SW 1271 (cell line): ENCODE measurements around the gene PDYN.
"Not testable (repeated sequence)": the region's sequence is repeated elsewhere in the genome, so short reads cannot be mapped to it uniquely, and the experiment has no call there.

ENCODE experiments used
- DNase-seq, 2 experiments: peaks; one replicate each; lab custom pipeline; 2025; lab: John Stamatoyannopoulos, UW

Gene PDYN

DNA sequence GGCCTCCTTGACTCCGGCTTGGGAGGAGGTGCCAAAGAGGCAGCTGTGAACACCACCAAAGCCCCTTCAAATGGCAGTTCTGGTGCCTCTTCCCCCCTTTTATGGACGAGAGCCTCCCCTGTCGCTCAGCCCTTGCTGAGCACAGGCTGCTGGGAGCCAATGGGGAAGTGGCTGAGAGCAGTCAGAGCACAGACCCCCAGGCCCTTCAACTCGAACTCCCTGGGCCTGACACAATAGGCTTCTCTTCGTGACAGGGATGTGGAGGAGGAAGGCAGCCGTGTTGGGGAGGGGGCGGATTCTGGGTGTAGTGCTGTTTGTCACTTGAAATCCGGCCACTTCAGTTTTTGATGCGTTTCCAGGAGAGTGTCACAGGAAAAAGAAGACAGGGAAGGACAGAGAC is at the start of gene PDYN:
Gene PDYN, minus strand, starts transcription at position 73 of the 400 bp plus-strand sequence. CDS start 10,974 bp downstream, outside the sequence.
- no peak for DNase-seq

DNA sequence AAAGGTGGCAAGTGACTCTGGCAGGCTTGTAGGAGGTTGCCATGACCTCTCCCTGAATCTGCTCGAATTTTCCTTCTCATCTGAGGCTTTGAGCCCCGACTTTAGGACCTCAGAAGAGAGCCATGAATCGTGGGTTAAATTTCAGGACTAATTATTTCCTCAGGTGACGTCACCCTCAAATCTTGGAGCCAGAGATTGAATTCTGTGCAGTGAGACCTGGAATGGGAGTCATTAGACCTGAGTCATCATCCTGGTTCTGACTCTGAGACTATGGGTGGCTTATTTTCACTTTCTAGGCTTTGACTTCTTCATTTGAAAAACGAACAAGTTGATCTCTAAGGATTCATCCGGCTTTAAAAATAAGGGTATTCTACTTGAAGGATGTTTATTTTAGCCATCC is 48.5 kb upstream of the PDYN start:
- DNase-seq = no peak

DNA sequence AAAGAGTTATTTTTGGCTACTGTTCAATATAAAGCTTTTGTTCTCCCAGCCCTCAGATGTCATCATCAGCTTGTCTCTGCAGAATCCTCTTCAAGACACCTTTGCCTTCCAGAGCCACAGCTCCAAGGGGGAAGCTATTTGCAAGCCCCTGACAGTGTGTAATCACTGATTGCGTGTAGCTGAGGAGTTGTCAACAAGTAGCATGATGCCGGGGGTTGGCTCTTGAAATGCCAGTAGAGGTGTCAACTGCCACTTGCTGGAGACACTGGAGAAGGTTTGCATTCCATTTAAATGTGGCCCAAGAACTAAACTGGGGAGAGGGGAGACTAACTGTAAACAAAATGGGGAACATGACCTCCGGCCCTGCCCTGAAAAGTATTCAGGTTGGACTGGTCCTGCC is 44.3 kb upstream of the PDYN start:
- no peak for DNase-seq

DNA sequence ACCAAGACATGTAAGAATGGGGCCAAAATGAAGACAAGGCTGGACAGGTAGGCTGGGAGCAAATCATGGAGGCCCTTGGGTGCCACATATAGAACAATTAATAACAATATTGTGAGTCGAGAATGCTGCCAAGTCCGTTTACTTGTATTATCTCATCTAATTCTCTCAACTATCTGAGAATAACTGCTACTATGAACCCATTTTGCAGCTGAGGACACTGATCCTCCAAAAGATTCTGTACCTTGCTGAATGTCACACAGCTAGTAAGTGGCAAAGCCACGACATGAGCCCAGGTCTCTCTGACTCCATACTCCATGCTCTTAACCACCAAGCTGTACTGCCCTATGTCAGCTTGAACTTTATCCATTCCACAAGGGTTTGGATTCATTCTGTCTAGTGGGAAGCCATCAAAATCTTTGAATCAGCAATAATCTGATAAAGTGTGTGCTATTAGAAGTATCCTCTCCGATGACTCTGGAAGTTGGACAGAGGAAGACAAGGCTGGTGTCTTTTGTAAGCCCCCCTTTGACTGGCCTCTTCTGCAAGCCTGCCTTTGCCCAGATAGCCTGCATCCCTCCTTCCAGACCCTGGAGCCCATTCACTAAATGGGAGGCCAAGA is 43.5 kb upstream of the PDYN start:
- no peak for DNase-seq

DNA sequence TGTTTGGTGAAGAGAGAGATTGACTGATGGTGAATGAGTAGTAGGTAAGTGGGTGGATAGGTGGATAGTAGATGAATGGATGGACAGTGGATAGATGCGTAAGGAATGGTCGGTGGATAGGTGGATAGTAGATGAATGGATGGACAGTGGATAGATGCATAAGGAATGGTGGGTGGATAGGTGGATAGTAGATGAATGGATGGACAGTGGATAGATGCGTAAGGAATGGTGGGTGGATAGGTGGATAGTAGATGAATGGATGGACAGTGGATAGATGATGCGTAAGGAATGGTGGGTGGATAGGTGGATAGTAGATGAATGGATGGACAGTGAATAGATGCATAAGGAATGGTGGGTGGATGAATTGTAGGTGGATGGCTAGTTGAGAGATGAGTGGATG is 42.5 kb upstream of the PDYN start:
- not testable (repeated sequence) for DNase-seq

DNA sequence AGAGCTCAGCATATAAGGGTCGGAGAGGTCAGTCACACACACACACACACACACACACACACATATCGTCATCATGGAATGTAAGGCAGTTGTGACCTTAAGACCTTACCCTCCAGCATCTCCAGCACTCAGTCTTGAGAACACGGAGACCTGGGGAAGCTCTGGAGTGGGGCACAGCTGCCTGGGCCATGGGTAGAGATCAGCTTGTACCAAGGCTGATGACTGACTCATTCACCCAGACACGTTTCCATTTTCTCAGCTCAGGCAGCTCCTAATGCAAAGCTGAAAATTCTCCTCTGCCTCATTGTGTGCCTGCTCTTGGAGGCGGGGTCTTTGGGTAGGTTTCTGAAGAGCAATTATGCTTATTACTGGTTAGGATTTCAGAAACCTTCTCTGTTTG is 38.3 kb upstream of the PDYN start:
- DNase-seq = no peak

DNA sequence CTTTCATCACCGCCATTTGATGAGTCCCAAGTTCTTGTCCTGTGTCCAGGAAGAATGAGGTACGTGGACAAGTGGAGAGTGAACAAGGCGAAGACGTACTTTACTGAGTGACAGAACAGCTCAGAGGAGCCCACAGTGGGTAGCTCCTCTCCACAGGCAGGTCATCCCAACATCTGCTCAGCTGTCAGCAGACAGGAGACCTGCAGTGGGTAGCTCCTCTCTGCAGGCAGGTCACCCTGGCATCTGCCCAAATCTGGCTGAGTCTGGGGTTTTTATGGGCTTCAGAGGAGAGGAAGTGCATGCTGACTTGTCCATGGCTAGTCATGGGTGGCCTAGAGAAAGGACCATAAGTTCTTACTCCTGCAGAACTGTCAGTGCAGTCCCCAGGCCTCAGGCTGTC is 32.7 kb upstream of the PDYN start:
- DNase-seq = no peak

DNA sequence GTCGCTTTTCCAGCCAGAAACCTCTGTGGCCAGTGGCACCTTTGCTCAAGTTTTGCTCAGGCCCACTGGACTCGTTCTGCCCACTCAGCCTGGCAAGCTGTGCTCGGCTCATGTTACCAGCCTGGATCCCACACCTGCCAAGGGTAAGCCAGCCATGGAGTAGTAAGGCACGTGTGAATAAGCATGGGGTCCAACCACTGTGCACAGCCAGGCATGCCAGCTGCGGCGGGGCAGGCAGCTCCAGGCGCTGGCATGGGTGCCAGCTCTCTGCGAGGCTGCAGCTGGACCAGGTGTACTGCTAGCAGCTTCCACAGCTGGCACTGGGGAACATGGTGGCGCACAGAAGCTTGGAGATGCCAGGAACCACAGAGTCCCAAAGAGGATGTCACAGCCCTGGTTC is 32.1 kb upstream of the PDYN start:
- DNase-seq = no peak

DNA sequence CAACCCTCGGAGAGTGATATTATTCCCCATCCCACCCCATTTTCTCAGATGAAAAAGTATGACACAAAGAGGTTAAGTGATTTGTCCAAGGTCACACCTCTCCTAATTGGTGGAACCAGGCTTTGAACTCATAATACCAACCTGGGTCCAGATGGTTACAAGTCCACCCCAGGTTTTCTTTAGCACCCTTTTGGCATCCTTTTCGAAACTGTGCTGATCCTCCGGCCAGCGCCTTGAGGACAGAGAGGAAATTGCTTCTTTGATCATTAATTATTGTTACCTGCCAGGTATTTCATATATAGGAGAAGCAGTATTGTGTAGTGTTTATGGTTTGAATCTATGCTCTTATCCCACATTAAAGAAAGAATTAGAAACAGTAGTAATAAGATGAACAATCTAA is 29.3 kb upstream of the PDYN start:
- DNase-seq = no peak

DNA sequence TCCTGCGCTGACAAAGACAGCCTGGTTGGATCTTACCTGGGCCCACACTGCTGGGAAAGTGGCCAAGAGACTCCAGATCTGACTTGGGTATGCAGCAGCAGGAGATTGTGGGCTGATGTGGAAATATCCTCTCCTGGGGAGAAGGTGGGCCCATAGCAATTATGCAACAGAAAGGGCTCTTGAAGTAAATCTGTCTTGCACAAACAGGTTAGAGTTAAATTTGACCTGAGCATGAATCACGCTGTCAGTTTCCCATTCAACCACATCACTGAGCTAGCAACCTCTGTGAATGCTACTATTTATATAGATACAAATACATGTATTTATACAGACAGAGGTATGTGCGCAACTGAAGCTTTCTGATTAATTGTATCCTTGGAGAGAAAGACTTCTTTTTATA is 28.3 kb upstream of the PDYN start:
- DNase-seq = no peak

DNA sequence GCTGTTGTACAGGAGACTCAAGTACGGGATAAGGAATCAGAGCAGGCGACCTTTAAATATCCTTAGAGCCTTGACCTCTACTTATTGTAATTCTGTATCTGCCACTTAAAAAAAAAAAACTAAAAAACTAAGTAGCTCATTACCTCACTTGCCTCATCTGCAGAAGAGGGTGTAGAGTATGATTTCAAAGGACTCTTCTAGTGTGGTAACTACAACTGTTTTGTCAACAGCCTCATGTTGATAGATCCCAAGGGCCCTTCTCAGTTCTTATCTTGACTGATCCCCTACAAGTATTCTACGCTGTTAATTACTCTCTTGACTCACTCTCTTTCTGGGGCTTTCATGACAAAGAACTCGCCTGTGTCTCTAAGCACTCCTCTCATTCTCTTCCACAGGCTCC is 16.7 kb upstream of the PDYN start:
- DNase-seq = no peak

DNA sequence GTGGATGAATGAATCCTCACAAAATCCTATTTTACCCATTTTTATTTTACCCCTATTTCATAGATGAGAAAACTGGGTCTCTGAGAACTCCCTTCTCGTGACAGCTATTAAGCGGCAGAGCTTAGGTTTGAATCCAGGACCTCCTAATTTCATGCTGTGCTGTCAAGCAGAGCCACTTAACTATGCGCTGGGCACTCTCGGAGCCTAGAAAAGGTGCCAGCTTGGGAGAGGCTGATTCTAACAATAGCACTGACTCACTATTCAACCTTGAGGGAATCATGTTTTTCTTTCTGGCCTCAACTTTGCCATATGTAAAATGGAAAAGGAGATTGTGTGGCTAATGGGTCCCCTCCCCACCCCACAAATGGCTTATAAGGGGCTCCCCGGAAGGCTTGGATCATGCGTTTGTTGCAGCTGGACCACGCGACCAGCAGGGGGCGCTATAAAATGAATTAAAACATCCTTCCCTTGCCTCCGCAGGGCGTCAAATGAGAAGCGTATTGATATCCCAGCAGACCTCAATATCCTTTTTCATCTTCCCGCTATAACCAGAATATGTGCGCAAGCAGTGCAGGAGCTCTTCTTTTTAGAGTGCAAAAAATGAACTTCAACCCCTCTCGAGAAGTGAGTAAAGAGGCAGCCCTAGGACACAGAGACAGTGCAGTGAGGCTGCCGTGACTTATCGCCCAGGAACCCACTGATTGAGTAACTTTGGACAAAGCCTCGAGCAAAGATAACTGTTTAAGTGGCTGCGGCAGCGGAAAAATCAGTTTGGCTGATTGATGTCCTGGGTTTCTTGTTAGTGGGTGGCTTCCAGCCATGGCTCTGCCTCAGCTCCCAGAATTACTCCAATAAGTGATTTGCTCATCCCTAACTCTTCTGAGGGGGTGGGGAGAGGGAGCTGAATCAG is 12.8 kb upstream of the PDYN start:
- DNase-seq = peak in 1 of 2 experiments; percentile 34

DNA sequence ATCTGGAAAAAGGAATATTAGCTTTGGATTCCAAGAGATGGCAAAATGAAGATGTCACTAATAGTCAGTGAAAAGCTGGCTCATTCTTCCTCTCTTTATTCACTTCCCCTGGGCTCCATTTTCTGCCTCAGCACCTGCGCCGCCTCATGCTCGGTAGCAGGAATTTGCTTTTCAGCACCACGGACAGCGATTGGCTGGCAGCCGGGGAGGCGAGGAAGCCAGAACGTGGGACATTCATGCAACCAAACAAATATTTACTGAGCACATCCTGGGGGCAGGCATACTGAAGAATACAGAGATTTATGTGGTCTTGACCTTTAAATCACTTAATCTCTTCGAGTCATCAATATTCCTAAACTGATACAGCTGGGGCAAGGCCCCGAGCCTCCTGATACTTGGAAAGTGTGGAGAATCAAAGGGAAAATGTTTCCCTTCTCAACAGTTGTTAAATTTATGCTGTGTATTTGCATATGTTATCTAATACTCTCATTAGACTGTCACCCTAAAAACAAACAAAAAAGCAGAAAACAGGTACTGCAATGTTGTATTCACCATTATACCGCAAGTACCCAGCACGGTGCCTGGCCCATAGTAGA is 12.1 kb upstream of the PDYN start:
- DNase-seq = peak in 1 of 2 experiments; percentile 9

DNA sequence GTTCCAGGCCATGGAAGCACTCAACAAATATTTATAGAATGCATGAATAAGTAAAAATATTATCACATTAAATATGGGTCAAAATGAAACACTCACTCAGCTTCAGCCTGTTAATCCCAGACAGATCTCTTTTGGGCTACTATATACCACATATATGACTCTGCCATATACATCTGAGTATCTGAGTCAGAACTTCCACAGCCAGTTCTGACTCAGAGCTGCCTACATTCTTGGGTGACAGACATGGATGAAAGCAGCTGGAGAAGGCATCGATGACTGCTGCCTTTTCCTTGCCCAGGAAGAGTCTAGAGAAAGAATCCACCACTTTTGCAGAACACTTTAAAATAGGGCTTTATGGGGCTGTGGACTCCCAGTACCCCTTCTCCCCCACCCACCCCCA is 11.5 kb upstream of the PDYN start:
- no peak for DNase-seq

DNA sequence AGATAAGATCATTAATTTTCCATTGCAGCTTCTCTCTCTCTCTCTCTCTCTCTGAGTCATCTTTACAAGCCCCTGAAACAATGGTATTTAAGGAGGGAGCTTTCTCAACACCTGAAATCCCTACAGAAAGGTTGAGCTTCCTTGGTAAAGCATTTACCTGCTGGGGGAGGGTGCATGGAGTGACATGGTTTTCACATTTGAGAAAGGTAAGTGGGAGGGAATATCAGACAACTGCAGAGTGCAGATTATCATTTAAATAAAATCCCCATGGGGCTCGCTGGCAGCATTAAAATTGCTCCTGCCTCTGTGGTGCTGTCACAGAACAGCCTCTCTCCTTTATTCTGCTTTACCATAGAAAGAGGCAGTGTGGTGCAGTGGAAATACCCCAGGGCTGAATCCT is 10.3 kb upstream of the PDYN start:
- no peak for DNase-seq

DNA sequence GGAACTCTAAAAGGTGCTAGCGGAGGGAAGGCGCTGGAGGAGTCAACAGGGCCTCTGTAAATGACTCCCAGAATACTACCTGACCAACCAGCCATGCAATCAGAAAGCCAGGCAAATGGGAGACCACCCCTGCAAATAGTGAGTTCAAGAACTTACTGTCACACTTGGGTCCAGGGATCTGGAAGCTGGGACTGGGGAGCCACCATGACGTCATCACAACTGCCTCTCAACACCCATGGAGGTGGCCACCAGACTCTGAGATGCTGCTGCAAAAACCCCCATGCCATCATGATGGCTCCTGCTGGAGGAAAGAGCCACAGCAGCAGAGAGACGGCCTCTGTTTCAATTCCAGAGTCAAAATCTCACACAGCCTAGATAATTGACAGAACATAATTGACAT is 8.5 kb upstream of the PDYN start:
- no peak for DNase-seq

DNA sequence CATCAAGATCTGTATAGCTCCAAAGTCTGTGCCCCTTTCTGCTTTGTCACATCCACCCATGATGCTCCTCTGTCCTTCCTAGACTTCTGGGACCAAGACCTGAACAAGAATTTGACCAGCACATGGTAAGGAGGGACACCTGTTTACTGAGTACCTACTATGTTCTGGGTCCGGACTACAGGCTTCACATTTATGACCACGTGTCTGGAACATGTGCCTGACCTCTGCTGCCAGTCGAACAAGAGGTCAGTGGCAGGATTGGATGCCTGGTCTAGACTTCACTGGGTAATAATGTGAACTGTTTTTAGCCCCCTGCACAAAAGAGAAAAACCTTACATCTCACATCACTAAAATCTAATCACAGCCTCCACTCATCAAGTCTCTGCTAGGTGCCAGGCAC is 7.3 kb upstream of the PDYN start:
- no peak for DNase-seq

DNA sequence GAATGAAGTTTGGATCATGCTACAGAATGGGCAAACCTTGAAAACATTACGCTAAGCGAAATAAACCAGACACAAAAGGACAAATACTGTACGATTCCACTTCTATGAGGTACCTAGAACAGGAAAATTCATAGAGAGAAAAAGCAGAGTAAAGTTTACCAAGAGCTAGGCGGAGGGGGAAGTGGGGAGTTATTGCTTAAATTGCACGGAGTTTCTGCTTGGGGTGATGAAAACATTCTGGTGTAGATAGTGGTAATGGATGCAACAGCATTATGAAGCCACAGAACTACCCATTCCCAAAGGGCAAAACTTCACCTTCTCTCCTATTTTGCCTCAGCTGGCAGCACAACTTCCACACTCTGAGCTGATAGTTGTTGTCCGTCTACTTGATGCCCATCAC is 6.4 kb upstream of the PDYN start:
- no peak for DNase-seq

DNA sequence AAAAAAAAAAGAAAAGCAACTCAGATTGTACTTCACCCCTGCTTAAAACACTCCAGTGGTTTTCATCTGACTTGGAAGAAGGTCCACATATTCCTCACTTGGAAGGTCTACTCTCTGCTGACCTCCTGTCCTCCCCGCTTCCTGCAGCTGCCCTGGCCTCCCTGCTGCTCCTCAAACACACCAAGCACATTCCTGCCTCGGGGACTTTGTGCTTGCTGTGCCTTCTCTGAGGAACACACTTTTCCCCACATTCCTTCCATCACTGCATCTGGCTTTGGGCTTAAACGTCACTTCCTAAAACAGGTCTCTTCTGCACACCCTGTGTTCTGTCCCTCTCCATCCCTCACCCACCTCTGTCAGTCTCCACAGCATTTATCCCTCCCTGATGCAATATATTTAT is 4.9 kb upstream of the PDYN start:
- DNase-seq = no peak

DNA sequence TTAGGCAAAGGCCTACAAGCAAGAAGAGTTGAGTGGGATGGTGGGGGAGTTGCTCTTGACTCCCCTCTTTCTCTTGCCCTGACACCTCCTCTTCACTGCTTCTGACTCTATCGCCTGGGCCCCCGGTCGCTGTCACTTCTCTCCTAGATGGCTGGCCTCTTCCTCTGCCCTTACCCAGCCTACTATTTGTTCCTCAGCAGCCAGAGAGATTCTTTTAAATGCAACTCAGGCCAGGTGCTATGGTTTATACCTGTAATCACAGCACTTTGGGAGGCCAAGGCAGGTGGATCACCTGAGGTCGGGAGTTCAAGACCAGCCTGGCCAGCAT is 4.3 kb upstream of the PDYN start:
- no peak for DNase-seq

DNA sequence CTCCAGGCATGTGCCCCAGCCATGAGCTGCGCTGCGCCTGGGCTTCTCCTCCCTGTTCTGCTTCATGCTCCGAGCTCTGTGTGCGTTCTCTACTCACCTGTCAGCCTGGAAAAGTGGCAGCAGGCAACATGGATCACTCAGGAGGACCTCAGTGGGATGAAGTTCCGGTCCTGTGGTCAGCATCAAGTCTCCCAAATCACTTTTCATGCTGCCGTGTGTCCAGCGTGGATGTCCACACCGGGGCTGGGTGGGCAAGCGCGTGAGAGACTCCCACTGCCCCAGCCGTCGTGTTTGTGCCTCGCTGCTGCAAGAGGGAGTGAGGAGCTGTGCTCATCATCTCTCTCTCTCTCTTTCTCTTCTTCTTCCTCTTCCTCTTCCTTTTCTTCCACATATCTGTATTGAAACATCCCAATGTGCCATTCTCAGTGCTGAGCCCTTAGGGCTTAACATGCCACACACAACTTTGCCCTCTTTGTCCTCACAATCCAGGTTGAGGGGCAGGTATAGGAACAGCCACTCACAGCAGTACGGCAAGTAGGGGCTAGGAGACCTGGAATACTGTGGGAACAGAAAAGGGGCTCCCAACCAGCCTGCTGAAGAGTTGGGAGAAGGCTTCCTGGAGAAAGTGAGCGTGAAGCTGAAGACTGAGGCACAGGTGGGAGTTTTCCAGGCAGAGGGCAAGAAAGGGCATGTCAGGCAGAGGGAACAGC is 3.8 kb upstream of the PDYN start:
- DNase-seq = no peak

DNA sequence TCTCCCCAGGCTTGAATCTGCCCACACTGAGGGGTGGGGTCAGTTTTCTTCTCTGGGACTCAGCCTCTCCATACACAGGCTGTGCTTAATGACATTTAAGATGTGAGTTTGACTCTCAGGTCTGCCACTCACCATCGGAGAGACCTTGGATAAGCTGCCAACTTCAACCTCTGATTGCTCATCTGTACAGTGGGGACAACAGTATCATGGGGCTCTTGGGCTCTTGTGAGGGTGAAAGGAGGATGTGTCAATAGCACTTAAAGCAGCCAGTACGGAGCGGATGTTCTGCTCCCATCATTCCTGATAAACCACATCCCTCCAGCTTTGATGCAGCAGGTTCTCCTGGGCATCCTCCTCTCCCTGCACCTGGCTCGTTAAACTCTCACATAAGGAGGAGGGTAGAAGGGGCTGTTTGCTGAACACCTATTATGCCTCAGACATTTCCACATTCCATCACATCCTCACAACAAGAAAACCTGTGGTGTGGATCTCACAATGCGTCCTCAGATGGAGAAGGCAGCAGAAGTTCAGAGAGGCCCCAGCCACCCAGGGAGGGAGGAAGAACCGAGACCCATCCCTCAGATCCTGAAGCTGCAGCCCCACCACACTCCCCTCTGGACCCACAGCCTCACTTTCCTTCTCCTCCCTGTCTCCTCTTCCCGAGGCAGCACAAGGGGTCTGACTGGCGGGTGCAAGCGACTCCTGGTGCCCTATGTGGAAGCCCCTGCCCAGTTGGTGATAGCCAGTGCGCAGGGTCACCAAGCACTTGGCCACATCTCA is 1.9 kb upstream of the PDYN start:
- DNase-seq = no peak
